Astrocyte (in vitro differentiated cells and primary cell): ENCODE measurements around the gene AP3S2.

ENCODE experiments used
- EZH2 ChIP-seq: IDR thresholded peaks from 2 replicates; pipeline ENCODE4 v1.6.1; 2012; ENCODE audit warnings: mild to moderate bottlenecking, low read length, inconsistent platforms; ENCODE audit not compliant: insufficient read depth
- TF ChIP-seq, protein P1 (sequence below): IDR thresholded peaks from 2 replicates; pipeline ENCODE4 v1.5.1; 2011; ENCODE audit warnings: low read depth, mild to moderate bottlenecking, inconsistent platforms, low read length, moderate library complexity; ENCODE audit not compliant: insufficient read depth

DNA sequence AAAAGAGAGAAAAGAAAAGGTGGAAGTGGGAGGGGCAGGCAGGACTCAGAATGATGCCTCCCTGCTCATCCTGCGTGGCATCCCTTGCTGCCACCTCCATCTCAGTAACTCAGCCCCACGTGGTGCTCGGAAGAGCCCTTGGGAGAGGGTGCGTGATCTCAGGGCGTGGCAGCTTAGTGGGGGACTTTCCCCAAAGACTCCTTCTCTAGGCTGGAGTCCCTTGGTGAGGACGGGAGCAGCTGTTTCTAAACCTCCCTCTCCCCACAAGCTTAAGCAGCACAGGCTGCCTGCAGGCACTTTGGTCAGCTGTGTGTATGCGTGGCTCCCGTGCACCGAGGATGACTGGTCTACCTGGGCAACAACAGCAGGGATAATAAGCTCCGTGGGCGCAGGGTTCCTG is 71.8 kb downstream of the AP3S2 start:
- TF ChIP-seq, protein P1, sequence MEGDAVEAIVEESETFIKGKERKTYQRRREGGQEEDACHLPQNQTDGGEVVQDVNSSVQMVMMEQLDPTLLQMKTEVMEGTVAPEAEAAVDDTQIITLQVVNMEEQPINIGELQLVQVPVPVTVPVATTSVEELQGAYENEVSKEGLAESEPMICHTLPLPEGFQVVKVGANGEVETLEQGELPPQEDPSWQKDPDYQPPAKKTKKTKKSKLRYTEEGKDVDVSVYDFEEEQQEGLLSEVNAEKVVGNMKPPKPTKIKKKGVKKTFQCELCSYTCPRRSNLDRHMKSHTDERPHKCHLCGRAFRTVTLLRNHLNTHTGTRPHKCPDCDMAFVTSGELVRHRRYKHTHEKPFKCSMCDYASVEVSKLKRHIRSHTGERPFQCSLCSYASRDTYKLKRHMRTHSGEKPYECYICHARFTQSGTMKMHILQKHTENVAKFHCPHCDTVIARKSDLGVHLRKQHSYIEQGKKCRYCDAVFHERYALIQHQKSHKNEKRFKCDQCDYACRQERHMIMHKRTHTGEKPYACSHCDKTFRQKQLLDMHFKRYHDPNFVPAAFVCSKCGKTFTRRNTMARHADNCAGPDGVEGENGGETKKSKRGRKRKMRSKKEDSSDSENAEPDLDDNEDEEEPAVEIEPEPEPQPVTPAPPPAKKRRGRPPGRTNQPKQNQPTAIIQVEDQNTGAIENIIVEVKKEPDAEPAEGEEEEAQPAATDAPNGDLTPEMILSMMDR, result no peak
- no peak for TF ChIP-seq EZH2
